Hepatocyte (in vitro differentiated cells): ENCODE measurements around the gene ADAMTS13.

ENCODE experiments used
- EZH2 ChIP-seq: fragments of 200-600 bp; sonication (generic); IDR thresholded peaks from 2 replicates; pipeline ENCODE4 v1.6.1; 2016; ENCODE audit warnings: antibody characterized with exemption, mild to moderate bottlenecking, borderline replicate concordance
- TF ChIP-seq, protein P1 (sequence below): fragments of 200-600 bp; sonication (generic); IDR thresholded peaks from 2 replicates; pipeline ENCODE4 v1.5.1; 2016; ENCODE audit warnings: antibody characterized with exemption, mild to moderate bottlenecking; ENCODE audit not compliant: poor library complexity

GRCh38 chr9:133405508-133406438 lies 16.4 kb upstream of the ADAMTS13 start:
- TF ChIP-seq, protein P1, sequence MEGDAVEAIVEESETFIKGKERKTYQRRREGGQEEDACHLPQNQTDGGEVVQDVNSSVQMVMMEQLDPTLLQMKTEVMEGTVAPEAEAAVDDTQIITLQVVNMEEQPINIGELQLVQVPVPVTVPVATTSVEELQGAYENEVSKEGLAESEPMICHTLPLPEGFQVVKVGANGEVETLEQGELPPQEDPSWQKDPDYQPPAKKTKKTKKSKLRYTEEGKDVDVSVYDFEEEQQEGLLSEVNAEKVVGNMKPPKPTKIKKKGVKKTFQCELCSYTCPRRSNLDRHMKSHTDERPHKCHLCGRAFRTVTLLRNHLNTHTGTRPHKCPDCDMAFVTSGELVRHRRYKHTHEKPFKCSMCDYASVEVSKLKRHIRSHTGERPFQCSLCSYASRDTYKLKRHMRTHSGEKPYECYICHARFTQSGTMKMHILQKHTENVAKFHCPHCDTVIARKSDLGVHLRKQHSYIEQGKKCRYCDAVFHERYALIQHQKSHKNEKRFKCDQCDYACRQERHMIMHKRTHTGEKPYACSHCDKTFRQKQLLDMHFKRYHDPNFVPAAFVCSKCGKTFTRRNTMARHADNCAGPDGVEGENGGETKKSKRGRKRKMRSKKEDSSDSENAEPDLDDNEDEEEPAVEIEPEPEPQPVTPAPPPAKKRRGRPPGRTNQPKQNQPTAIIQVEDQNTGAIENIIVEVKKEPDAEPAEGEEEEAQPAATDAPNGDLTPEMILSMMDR, result no peak
- TF ChIP-seq EZH2, result no peak
